Cerebellar nuclear complex (tissue), 1 donor: Measurements from ENCODE around the gene ABHD17A.

Experiments
- DNase-seq, 2 experiments: peaks; one replicate each; lab custom pipeline; 2025; lab: John Stamatoyannopoulos, UW

ABHD17A gene

DNA sequence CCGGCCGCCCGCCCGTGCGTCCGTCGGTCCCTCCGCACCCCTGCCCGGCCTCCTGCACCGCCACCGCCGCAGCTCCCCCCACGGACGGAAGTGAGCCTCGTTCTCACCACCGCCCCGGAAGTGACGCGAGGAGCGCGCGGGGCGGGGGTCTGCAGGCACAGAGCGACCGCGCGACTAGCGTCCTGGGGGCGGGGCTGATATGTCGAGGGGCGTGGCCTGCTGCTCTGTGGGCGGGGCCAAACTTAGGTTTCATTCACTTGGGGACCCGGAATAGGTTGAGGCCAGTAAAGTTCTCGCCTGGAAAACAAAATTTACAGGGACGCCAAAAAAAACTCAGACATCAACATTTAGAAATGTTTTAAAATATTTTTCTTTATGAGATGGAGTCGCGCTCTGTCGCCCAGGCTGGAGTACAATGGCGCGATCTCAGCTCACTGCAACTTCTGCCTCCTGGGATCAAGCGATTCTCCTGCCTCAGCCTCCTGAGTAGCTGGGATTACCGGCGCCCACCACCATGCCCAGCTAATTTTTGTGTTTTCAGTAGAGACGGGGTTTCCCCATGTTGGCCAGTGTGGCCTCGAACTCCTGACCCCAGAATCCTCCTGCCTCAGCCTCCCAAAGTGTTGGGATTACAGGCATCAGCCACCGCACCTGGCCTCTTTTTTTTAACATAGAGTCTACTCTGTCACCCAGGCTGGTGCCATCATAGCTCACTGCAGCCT lies at the start of gene ABHD17A:
Gene ABHD17A (minus strand): TSS at position 99 of the 722 bp plus-strand sequence. CDS start 3,930 bp downstream, outside the sequence.
- peak; percentile 53 to 64 for DNase-seq

DNA sequence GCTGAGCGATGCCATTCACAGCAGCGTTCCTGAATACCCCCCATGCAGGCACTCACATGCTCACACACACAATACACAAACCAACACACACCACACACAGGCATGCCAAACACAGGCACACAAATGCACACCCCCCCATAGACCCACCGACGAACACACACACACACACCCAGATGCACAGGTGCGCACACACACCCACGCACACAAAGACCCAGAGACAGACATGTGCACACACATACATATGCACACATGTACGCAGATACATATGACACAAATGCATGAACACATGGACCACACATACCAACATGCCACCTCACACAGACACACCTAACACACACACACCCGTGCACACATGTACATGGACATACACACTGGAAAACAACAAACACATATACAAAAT lies 48.6 kb upstream of the ABHD17A start:
- no peak for DNase-seq

DNA sequence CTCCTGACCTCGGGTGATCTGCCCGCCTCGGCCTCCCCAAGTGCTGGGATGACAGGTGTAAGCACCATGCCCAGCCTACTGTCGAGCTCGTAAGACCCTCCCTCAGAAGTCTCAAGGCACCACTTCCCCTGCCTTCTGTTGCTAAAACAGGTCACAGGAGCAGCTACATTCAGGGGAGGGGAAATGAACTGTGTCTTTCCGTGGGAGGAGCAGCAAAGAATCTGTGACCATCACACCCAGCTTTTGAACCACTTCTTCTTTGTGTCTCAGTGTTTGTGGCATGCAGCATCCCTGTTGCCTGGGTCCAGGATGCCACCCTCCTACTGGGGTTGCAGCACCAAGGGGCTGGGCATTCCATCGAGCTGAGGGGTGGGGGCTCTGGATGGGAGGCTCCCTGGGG lies 47.9 kb upstream of the ABHD17A start:
- DNase-seq: no peak

DNA sequence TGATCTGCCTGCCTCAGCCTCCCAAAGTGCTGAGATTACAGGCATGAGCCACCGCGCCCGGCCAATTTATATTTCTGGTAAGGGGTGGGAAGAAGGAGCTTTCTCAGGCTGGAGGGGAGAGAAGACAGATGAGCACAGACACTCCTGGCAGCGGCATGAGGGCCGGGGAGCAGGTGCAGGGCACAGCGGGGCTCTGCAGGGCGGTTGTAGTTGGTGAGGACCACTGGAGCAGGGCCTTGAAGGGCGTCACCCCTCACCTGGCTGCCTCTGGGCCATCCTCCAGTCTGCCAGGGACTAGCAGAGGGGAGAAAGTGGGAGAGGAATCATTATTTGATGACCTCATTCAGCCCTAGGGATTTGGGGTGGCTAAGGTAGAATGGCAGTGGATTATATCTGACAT lies 47.1 kb upstream of the ABHD17A start:
- no peak for DNase-seq

DNA sequence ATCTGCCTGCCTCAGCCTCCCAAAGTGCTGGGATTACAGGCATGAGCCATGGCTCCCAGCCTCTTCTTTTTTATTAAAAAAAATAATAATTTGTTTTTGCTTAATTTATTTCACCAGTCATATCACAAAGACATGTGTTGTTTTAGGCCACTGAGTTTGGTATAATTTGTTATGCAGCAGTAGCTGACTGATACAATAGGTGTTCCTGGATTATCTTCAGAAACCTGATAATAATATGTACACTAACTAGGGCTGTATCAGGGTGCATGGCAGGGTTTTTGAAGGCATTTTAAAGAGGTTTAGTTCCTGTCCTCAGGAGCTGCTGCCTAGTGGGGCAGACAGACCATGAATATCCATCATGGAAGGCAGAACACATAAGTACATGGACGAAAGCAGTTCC lies 46.1 kb upstream of the ABHD17A start:
- no peak for DNase-seq

DNA sequence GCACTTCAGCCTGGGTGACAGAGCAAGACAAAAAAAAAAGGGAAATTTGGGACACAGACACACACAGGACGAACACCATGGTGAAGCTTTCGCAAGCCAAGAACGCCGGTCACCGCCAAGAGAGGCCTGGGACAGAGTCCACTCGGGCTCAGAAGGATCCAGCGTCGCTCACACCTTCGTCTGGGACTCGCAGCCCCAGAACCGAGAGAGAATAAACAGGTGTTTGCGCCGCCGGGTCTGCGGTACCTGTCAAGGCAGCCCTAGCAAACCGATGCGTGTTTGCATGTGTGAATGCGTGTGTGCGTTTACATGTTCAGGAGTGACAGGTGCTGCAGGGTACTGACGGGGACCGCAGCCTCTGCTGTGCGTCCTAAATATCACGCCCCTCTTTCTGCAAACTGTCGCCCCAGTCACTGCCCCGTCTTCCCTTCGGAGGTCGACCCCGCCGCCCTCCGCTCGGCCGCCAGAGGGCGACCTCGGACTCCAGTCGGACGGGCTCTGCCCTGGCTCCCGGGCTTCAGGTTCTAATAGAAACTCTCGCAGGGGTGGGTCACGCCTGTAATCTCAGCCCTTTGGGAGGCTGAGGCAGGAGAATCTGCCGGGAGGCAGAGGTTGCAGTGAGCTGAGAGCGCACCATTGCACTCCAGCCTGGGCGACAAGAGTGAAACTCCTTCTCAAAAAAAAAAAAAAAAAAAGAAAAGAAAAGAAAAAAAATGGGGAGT lies 43.9 kb upstream of the ABHD17A start:
- peak in 1 of 2 experiments; percentile 61 for DNase-seq

DNA sequence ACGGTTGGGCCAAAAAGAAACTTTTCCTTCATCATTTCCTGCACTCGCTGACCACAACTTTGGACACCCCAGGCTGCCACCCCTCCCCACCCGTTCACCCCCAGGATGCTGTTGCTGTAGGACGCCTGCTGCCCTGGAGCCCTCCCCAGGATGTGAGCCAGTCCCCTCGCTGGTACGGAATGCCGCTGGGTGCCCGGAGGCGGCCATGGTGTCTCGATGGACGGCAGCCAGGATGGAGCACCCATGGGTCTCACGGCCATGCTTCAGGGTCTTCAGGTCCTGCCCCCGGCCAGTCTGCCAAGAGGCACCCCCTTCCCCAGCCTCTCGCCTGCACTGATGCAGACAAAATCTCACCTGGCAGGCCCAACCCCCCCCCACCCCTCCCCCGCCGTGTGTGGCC lies 40.2 kb upstream of the ABHD17A start:
- DNase-seq: no peak

DNA sequence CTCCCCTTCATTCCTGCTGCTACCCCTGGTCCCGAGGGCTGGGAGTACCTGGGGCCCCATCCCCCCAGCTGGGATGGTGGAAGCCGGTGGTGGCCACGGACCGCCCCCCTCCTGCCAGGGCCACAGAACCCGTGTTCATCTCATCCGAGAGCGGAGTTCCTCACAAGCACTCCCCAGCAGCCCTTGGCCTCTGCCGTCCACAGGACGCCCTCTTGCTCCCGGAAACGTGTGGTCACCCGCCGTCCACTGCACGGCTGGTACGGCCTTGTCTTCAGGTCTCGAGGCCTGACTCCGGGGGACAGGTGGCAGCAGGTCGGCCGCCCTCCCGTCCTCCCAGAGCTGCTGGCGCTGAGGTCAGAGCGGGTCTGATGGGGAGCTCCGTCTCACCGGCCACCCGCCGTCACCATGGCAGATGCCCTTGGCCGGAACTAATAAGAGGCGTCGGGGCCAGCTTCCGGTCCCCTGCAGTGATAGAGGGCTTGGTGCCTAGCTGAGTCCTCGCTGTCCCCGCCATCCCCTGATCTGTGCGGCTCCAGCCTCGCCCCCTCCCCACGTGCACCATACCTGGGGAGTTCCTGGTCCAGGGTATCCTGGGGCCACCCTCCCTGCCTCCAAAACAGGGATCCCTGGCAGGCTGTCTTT lies 39.1 kb upstream of the ABHD17A start:
- no peak for DNase-seq

DNA sequence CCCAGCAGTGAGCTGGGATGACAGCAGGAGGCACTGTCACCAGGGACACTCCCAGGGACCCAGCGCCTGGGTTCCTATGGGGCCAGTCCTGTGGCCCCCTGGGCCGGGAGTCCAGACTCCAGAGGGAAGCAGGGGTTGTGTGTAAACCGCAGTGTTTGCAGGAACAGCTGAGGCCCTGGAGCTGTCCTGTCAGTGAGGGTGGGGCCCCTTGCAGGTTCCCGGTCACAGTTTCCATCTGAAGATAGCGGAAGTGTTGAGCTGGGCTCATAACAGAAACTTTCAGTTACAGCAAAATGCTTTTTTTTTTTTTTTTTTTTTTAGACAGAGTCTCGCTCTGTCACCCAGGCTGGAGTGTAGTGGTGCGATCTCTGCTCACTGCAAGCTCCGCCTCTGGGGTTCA lies 38.0 kb upstream of the ABHD17A start:
- no peak for DNase-seq

DNA sequence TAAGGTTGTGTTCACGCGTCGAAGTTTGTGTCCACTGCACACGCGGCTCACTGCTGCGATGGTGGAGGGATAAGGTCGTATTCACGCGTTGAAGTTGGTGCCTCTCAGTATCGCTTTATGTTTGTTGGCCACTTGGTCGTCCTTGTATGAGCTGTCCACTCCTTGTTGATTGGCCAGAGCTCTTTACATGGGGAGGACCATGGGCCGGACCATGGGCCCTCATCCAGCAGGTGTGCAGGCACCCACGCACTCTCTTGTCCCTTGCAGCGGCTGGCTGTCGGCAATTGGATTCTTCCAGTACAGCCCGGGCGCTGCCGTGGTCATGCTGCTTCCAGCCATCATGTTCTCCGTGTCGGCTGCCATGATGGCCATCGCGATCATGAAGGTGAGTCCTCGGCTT lies 37.5 kb upstream of the ABHD17A start:
- no peak for DNase-seq

DNA sequence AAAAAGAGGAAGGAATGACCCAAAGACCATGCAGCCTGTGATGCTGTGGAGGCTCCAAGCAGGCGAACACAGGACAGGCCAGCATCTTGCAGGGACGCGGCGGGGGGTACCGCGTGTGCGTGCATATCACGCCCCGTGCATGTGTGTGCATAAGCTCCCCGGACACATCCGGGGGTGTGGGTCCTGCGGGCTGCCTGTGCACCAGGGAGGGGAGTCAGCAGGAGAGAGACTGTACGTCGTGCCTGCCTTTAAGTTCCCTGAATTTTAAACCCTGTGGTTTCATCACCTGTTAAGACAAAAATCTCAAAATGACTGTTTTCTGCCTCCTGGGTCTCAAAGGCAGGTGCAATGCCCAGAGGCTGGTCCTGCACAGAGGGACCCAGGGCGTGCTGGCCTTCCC lies 36.5 kb upstream of the ABHD17A start:
- no peak for DNase-seq

DNA sequence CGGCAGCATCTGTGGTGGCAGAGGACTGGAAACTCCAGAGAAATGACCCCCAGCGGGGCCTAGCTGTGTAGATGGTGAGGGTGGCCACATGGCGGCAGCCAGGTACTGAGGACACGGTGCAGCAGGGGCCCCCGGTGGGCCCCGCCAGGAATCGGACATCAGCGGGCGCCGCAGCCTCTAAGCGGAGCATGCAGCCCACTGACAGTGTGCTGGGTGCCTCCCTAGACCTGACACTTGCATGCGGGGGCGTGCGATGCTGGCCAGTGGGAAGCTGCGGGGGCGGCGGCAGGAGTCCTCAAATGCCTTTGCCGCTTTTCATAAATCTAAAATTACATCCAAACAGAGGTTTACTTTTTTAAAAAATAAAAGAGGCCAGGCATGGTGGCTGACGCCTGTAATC lies 36.0 kb upstream of the ABHD17A start:
- DNase-seq: no peak

DNA sequence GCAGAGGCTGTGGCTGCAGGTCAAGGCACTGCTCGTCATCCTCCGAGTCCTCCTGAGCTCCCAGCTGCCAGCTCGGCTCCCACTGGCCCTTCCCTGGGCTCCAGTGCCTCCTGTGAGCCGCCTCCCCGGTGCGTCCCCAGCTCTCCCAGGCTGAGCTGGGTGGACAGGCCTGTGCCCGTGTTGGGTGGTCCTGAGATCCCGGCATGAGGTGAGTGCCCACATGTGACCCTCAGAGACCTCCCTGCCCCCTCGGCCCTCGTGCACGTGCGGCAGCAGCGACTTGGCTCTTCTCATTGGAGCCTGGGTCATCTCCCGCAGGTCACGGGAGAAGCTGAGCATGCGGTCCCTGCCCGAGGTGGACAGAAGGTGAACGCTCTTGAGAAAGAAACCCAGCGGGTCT lies 35.3 kb upstream of the ABHD17A start:
- DNase-seq: no peak

DNA sequence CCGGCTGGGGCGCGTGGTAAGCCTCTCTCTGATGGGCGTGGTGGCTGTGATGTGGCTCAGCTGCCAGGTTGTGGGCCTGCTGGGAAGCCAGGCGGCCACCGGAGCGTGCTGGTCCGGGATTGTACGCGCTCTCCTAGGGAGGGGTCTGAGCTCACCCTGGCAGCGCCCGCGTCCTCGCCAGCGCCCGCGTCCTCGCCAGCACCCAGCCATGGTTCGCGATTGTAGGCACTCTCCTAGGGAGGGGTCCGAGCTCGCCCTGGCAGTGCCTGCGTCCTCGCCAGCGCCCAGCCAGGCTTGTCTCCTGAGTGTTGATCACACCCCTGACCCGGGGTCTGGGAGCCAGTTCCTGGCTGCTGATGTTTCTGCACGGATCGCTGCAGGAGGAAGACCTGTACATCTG lies 33.7 kb upstream of the ABHD17A start:
- no peak for DNase-seq

DNA sequence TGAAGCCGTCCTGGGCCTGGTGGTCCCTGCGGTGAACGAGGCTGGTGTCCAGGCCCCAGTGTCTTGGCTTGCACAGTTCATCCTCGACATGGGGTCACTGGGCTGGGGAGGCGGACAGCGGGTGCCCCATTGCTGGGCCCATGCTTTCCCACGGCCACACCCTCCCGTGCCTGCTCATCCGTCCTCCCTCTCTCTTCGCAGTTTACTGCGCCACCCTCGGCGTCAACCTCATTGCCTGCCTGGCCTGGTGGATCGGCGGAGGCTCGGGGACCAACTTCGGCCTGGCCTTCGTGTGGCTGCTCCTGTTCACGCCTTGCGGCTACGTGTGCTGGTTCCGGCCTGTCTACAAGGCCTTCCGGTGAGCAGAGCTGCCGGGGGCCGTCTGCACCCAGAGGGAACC lies 32.6 kb upstream of the ABHD17A start:
- DNase-seq: no peak

DNA sequence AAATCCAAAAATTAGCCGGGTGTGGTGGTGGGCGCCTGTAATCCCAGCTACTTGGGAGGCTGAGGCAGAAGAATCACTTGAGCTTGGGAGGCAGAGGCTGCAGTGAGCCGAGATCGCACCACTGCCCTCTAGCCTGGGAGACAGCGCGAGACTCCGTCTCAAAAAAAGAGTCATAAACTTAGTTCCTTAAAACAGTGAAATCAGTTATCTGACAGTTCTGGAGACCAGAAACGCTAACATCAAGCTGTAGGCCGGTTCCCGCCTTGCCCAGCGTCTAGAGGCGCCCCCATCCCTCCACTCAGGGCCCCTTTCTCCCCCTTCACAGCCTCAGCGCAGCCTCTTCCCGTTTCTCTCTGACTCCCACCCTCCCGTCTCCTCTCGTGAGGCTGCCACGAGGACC lies 31.9 kb upstream of the ABHD17A start:
- DNase-seq: no peak

DNA sequence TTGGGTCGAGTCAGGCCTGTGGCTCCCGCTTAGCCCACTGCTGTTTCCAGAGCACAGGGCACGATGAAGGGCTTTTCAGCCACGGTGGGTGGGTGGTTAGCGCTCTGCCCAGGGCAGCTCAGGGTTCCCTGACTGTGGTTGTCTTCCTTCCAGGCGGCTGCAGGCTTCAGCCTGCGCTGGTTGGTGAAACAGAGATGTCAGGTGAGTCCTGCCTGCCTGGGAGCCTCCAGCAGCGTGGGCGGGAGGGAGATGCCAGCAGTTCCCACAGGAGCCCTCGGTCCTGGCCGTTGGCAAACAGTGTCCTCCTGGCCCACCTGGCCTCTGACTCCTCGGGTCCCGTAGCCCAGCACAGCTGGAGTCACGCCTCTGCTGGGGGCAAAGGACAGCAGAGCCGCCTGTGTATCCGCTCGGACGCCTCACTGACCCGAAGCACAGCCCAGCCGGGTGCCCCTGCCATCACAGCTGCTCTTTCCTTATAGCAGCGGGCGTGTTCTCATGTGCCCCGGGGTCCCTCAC lies 29.6 kb upstream of the ABHD17A start:
- no peak for DNase-seq

DNA sequence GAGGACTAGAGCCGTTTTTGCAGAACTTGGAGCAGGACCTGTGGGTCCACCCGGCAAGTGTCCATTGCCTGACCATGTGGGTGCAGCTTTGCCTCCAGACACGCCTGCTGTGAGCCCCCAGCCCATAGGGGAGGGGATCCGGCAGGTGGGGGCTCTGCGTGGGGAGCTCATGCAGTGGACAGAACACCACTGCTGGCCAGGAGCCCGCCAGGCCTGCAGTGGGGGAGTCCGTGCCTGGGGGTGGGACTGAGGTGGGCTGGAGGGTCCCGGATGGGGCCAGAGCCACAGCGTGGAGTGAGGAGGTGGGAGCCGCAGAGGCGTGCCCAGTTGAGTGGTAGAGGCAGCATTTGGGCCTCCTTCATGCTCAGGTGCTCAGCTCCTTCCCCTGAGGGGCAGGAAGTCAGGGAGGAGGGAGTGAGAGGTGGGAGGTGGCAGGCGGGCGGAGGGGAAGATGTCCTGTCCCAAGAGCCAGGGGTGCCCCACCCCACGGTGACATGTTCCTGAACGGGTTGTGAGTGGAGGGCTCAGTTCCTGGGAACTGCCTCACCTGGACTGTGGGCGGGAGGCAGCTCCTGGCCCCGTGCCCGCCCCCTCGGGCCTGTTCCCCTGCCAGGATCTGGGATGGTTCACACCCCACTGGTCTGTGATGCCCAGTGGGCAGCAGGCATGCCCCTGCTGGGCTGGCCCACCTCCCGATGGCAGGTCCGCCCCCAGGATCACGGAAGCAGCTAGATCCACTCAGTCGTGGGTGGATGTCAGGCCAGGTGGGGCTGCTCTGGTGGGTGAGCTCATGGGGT lies 28.7 kb upstream of the ABHD17A start:
- no peak for DNase-seq

DNA sequence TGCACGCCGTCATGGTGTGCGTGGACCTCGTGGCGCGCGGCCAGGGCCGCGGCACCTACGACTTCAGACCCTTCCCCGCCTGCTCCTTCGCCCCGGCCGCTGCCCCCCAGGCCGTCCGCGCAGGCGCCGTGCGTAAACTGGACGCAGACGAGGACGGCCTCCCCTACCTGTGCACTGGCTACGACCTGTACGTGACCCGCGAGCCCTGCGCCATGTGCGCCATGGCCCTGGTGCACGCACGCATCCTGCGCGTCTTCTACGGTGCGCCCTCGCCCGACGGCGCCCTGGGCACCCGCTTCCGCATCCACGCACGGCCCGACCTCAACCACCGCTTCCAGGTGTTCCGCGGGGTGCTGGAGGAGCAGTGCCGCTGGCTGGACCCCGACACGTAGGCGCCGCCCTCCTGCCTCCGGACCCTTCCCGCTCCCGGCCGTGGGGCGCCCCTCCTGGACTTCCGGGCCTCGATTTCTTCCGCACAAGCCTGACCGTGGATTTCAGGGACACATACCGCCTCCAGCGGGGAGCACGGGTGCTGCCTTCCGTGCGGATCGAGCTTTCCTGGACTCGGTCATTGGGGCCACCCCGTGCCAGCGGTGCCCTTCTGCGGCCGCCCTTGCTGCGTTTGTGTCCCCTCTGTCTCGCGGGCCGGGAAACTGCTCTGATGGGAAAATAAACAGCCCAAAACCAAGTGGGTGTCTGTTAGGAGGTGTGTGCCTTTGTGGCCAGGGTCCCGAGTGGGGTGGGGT lies 27.6 kb upstream of the ABHD17A start:
- DNase-seq: no peak

DNA sequence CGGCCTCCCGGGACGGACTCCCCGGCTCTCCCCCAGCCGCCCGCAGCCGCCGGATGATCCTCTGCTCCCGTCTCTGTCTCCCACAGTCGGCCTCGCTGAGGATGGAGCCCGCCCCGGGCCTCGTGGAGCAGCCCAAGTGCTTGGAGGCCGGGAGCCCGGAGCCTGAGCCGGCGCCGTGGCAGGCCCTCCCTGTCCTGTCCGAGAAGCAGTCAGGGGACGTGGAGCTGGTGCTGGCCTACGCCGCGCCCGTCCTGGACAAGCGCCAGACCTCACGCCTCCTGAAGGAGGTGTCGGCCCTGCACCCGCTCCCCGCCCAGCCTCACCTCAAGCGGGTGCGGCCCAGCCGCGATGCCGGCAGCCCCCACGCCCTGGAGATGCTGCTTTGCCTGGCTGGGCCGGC lies 26.7 kb upstream of the ABHD17A start:
- DNase-seq: no peak

DNA sequence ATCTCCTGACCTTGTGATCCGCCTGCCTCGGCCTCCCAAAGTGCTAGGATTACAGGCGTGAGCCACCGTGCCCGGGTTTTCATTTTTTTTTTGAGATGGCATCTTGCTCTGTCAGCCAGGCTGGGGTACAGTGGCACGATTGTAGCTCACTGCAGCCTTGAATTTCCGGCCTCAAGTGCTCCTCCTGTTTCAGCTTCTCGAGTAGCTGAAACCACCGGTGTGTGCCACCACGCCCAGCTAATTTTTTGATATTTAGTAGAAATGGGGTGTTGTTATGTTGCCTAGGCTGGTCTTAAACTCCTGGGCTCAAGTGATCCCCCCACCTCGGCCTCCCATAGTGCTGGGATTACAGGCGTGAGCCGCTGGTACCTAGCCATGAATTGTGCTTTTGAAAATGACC lies 25.8 kb upstream of the ABHD17A start:
- DNase-seq: no peak
